Measurements from ENCODE around the gene TP53RK. TPM values are rescaled to one million over a fixed set of nuclear protein-coding genes. Genes with fewer than 3 reads are reported as not detected.

The TP53RK gene
- polyA plus RNA-seq, 1 donor from 2014 or later = 22.7 TPM

GRCh38 chr20:46683011-46683667 is 6.1 kb downstream of the TP53RK start:
- Histone ChIP-seq H3K9me2 (ENCODE audit: insufficient read depth, low read length) (no peaks in the 10 kb centered on the region), H3F3A (ENCODE audit: insufficient read depth, low read length, poor library complexity, severe bottlenecking) (peaks cover 2% of the 10 kb centered on the region), H3K27me3 (ENCODE audit: insufficient read depth, low read depth, low read length) (no peaks in the 10 kb centered on the region), H3K9ac (ENCODE audit: low read length) (no peak overlapping the region), H3K27ac (ENCODE audit: low read length) (no peak overlapping the region), H4K20me1 (ENCODE audit: insufficient read depth) (no peaks in the 10 kb centered on the region), H3K36me3 (ENCODE audit: insufficient read depth, low read length) (peaks cover 5% of the 10 kb centered on the region), H3K79me2 (replicated peaks; ENCODE audit: insufficient read depth, low read length) (peaks cover 38% of the 10 kb centered on the region), H2AFZ (ENCODE audit: low read depth, low read length) (no peak overlapping the region), H3K4me2 (ENCODE audit: low read length) (no peak overlapping the region), H3K4me3 (ENCODE audit: low read length) (no peak overlapping the region), H3K9me3 (ENCODE audit: low read length) (no peaks in the 10 kb centered on the region)
- no peak for TF ChIP-seq MXI1 (conservative IDR thresholded peaks at IDR 0.05; ENCODE audit: poor library complexity, severe bottlenecking)

- H2AFZ ChIP-seq (ENCODE audit: low read depth, low read length) = no peak overlapping the region
- H3K9me3 ChIP-seq (ENCODE audit: low read length) = no peaks in the 10 kb centered on the region
- no peaks in the 10 kb centered on the region for H3K27me3 ChIP-seq (ENCODE audit: insufficient read depth, low read depth, low read length)
- H3K9me2 ChIP-seq (ENCODE audit: insufficient read depth, low read length) = no peaks in the 10 kb centered on the region
- H3K27ac ChIP-seq (ENCODE audit: low read length) = no peak overlapping the region
- peaks cover 29% of the 10 kb centered on the region for H3K79me2 ChIP-seq (replicated peaks; ENCODE audit: insufficient read depth, low read length)
- H4K20me1 ChIP-seq (ENCODE audit: insufficient read depth) = no peaks in the 10 kb centered on the region
- TF ChIP-seq SMC3 (conservative IDR thresholded peaks at IDR 0.05; ENCODE audit: poor library complexity) = no peak
- TF ChIP-seq EZH2 (IDR thresholded peaks at IDR 0.05; ENCODE audit: borderline replicate concordance, insufficient read depth, low read length, poor library complexity, severe bottlenecking) = no peak
- TF ChIP-seq RAD21 (conservative IDR thresholded peaks at IDR 0.05) = no peak
- no peak for TF ChIP-seq CTCF (IDR thresholded peaks at IDR 0.05; ENCODE audit: poor library complexity, severe bottlenecking)
- no peak for TF ChIP-seq EP300 (conservative IDR thresholded peaks at IDR 0.05; ENCODE audit: poor library complexity, severe bottlenecking)
- TF ChIP-seq TAF1 (IDR thresholded peaks at IDR 0.05; ENCODE audit: low read depth) = no peak
- TF ChIP-seq REST (IDR thresholded peaks at IDR 0.05; ENCODE audit: borderline replicate concordance) = no peak
- no peak for TF ChIP-seq POLR2AphosphoS5 (IDR thresholded peaks at IDR 0.05)
- TF ChIP-seq MXI1 (conservative IDR thresholded peaks at IDR 0.05; ENCODE audit: poor library complexity, severe bottlenecking) = no peak
- H3K9ac ChIP-seq (ENCODE audit: low read length) = no peak overlapping the region
- peaks cover 5% of the 10 kb centered on the region for H3K36me3 ChIP-seq (ENCODE audit: insufficient read depth, low read length)
- no peak overlapping the region for H3K4me2 ChIP-seq (ENCODE audit: low read length)
- no peak overlapping the region for H3K4me3 ChIP-seq (ENCODE audit: low read length)
- H3F3A ChIP-seq (ENCODE audit: insufficient read depth, low read length, poor library complexity, severe bottlenecking) = no peaks in the 10 kb centered on the region
Observed at GRCh38 chr20:46682063-46682821, 7.0 kb downstream of the TP53RK start.
